Keratinocyte (primary cell): ENCODE results near the gene CDH22.

Experiments
- EZH2 ChIP-seq: IDR thresholded peaks from one replicate; pipeline ENCODE4 v1.6.1; 2012; ENCODE audit warnings: inconsistent platforms, mild to moderate bottlenecking, low read length, moderate library complexity
- TF ChIP-seq, protein P1 (sequence below), 3 experiments: IDR thresholded peaks in 1 of 3; conservative IDR thresholded peaks in 1 of 3; optimal IDR thresholded peaks in 1 of 3; 2 replicates in 2 of 3; 3 replicates in 1 of 3; pipeline versions ENCODE3 to v1.5.1; 2011; ENCODE audit warnings: low read length in 3 of 3, mild to moderate bottlenecking in 3 of 3, moderate library complexity in 2 of 3, control low read depth in 1 of 3, inconsistent platforms in 1 of 3; ENCODE audit not compliant: insufficient read depth in 2 of 3; ENCODE audit errors: extremely low read depth in 1 of 3

DNA sequence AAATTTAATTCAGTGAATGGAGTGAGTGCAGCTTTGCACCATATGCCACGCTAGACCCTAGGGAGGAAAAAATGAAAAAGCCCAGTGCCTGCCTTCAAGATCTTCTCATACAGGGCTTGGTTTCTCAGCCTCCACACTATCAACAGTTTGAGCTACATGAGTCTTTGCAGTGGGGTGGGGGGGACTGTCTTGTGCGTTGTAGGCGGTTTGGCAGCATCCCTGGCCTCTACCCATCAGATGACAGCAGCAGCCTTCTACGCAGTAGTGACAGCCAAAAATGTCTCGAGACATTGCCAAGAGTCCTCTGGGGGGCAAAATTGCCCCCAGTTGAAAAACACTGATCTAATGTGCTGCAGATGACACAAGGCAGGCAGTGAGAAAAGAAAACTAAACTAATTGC lies 6.2 kb downstream of the CDH22 start:
- no peak for TF ChIP-seq EZH2
- TF ChIP-seq, protein P1, sequence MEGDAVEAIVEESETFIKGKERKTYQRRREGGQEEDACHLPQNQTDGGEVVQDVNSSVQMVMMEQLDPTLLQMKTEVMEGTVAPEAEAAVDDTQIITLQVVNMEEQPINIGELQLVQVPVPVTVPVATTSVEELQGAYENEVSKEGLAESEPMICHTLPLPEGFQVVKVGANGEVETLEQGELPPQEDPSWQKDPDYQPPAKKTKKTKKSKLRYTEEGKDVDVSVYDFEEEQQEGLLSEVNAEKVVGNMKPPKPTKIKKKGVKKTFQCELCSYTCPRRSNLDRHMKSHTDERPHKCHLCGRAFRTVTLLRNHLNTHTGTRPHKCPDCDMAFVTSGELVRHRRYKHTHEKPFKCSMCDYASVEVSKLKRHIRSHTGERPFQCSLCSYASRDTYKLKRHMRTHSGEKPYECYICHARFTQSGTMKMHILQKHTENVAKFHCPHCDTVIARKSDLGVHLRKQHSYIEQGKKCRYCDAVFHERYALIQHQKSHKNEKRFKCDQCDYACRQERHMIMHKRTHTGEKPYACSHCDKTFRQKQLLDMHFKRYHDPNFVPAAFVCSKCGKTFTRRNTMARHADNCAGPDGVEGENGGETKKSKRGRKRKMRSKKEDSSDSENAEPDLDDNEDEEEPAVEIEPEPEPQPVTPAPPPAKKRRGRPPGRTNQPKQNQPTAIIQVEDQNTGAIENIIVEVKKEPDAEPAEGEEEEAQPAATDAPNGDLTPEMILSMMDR (optimal IDR thresholded peaks at IDR 0.05 in 1 of 3, IDR thresholded peaks at IDR 0.05 in 1 of 3, conservative IDR thresholded peaks at IDR 0.05 in 1 of 3; ENCODE audit: extremely low read depth in 1 of 3, insufficient read depth in 2 of 3, low read length in 3 of 3): no peak
